Liver (tissue), 9 donors: ENCODE measurements around the gene NEIL1. TPM values are rescaled to one million over a fixed set of nuclear protein-coding genes. Genes with fewer than 3 reads are reported as not detected.
"Not testable (repeated sequence)": the region's sequence is repeated elsewhere in the genome, so short reads cannot be mapped to it uniquely, and the experiment has no call there.

ENCODE experiments used
- DNase-seq: peaks from one replicate; pipeline ENCODE4 v3.0.0-alpha.2; 2017; ENCODE audit warnings: low spot score
- H3K27ac ChIP-seq, 2 donors: one replicate each; pipeline ENCODE4 v1.7.0; 2013; ENCODE audit warnings: inconsistent platforms in 2 of 2, low read length in 2 of 2, control low read depth in 1 of 2, low read depth in 1 of 2, mild to moderate bottlenecking in 1 of 2
- H3K27me3 ChIP-seq, 4 donors: one replicate each; pipeline versions ENCODE4 v1.6.1 to v1.7.0; 2013; ENCODE audit warnings: low read length in 3 of 4, inconsistent platforms in 1 of 4, mild to moderate bottlenecking in 1 of 4, moderate library complexity in 1 of 4; ENCODE audit not compliant: control insufficient read depth in 4 of 4, insufficient read depth in 4 of 4
- H3K36me3 ChIP-seq, 4 donors: one replicate each; pipeline versions ENCODE4 v1.6.1 to v1.7.0; 2013; ENCODE audit warnings: low read length in 3 of 4, mild to moderate bottlenecking in 3 of 4, low read depth in 1 of 4, moderate library complexity in 1 of 4; ENCODE audit not compliant: control insufficient read depth in 4 of 4, insufficient read depth in 3 of 4
- H3K4me1 ChIP-seq, 4 donors: one replicate each; pipeline versions ENCODE4 v1.6.1 to v1.7.0; 2013; ENCODE audit warnings: low read length in 3 of 4, mild to moderate bottlenecking in 3 of 4, moderate library complexity in 1 of 4; ENCODE audit not compliant: control insufficient read depth in 4 of 4, insufficient read depth in 4 of 4
- H3K4me3 ChIP-seq, 3 donors: one replicate each; pipeline versions ENCODE4 v1.6.1 to v1.7.0; 2013; ENCODE audit warnings: low read length in 3 of 3, control low read depth in 1 of 3, low read depth in 1 of 3, mild to moderate bottlenecking in 1 of 3
- H3K9ac ChIP-seq, 2 donors: one replicate each; pipeline ENCODE4 v1.7.0; 2013; ENCODE audit warnings: low read length in 2 of 2, mild to moderate bottlenecking in 2 of 2, moderate library complexity in 2 of 2, control low read depth in 1 of 2, low read depth in 1 of 2
- H3K9me3 ChIP-seq, 4 donors: one replicate each; pipeline versions ENCODE4 v1.6.1 to v1.7.0; 2013; ENCODE audit warnings: low read length in 3 of 4; ENCODE audit not compliant: control insufficient read depth in 4 of 4
- EGR1 ChIP-seq, 2 donors: IDR thresholded peaks; 2 replicates each; pipeline ENCODE4 v1.6.1; 2016 to 2018; ENCODE audit warnings: antibody characterized with exemption in 2 of 2, low read depth in 2 of 2
- FOXA1 ChIP-seq: IDR thresholded peaks from 2 replicates; pipeline ENCODE4 v1.6.1; 2016; ENCODE audit warnings: antibody characterized with exemption
- FOXA2 ChIP-seq: IDR thresholded peaks from 2 replicates; pipeline ENCODE4 v1.6.1; 2016; ENCODE audit warnings: antibody characterized with exemption
- GABPA ChIP-seq, 2 donors: IDR thresholded peaks in 1 of 2; conservative IDR thresholded peaks in 1 of 2; 2 replicates each; pipeline ENCODE4 v1.6.1; 2016; ENCODE audit warnings: antibody characterized with exemption in 2 of 2, mild to moderate bottlenecking in 1 of 2, moderate library complexity in 1 of 2
- HNF4A ChIP-seq, 2 donors: conservative IDR thresholded peaks; 2 replicates each; pipeline ENCODE4 v1.6.1; 2016; ENCODE audit warnings: antibody characterized with exemption in 2 of 2, mild to moderate bottlenecking in 2 of 2
- HNF4G ChIP-seq: IDR thresholded peaks from 2 replicates; pipeline ENCODE4 v1.6.1; 2016; ENCODE audit warnings: antibody characterized with exemption
- JUND ChIP-seq, 2 donors: IDR thresholded peaks; 2 replicates each; pipeline ENCODE4 v1.6.1; 2016; ENCODE audit warnings: antibody characterized with exemption in 2 of 2
- NR2F2 ChIP-seq: IDR thresholded peaks from 2 replicates; pipeline ENCODE4 v1.6.1; 2016; ENCODE audit warnings: antibody characterized with exemption
- RXRA ChIP-seq, 2 donors: IDR thresholded peaks; 2 replicates each; pipeline ENCODE4 v1.6.1; 2017 to 2018; ENCODE audit warnings: antibody characterized with exemption in 2 of 2, mild to moderate bottlenecking in 1 of 2
- SP1 ChIP-seq: IDR thresholded peaks from 2 replicates; pipeline ENCODE4 v1.6.1; 2018; ENCODE audit warnings: antibody characterized with exemption, mild to moderate bottlenecking
- TAF1 ChIP-seq: conservative IDR thresholded peaks from 2 replicates; pipeline ENCODE4 v1.6.1; 2016; ENCODE audit warnings: antibody characterized with exemption, mild to moderate bottlenecking
- YY1 ChIP-seq: IDR thresholded peaks from 2 replicates; pipeline ENCODE4 v1.6.1; 2016; ENCODE audit warnings: antibody characterized with exemption, mild to moderate bottlenecking
- WGBS: extraction: QIAGEN DNeasy Blood & Tissue Kit; methylation state at CpG from one replicate; pipeline ENCODE4 v1.1.7; 2013; 5-methylcytosine and 5-hydroxymethylcytosine counted together
- polyA plus RNA-seq, 2 donors: library from polyadenylated mRNA; stranded (reverse) in 1 of 2; unstranded in 1 of 2; fragments of 200-250 nt in 1 of 2; fragments of >200 nt in 1 of 2; fragmentation: Nextera tagmentation in 1 of 2; extraction: Ambion mirVana in 1 of 2; gene quantifications; one replicate each; pipeline versions ENCODE4 v1.2.1 to v1.2.3, GENCODE V29; 2013 to 2015
- total RNA-seq, 2 donors: library from RNA; depleted of rRNA; stranded (reverse); fragments of >200 nt; gene quantifications; one replicate each; pipeline ENCODE4 v1.2.3, GENCODE V29; 2014
- TF ChIP-seq, protein P1 (sequence below): IDR thresholded peaks from 2 replicates; pipeline ENCODE4 v1.6.1; 2016; ENCODE audit warnings: antibody characterized with exemption
- TF ChIP-seq, protein P2 (sequence below): IDR thresholded peaks from 2 replicates; pipeline ENCODE4 v1.6.1; 2016; ENCODE audit warnings: antibody characterized with exemption, mild to moderate bottlenecking
- TF ChIP-seq, protein P3 (sequence below): IDR thresholded peaks from 2 replicates; pipeline ENCODE4 v1.6.1; 2016; ENCODE audit warnings: antibody characterized with exemption
- donor health status: healthy.
- donor health status: healthy.
- donor health status: healthy.
- donor health status: healthy.
- donor health status: healthy.

The NEIL1 gene
- total and polyA plus RNA-seq, 4 donors = 5.3 to 25.8 (median 17.5) TPM

DNA sequence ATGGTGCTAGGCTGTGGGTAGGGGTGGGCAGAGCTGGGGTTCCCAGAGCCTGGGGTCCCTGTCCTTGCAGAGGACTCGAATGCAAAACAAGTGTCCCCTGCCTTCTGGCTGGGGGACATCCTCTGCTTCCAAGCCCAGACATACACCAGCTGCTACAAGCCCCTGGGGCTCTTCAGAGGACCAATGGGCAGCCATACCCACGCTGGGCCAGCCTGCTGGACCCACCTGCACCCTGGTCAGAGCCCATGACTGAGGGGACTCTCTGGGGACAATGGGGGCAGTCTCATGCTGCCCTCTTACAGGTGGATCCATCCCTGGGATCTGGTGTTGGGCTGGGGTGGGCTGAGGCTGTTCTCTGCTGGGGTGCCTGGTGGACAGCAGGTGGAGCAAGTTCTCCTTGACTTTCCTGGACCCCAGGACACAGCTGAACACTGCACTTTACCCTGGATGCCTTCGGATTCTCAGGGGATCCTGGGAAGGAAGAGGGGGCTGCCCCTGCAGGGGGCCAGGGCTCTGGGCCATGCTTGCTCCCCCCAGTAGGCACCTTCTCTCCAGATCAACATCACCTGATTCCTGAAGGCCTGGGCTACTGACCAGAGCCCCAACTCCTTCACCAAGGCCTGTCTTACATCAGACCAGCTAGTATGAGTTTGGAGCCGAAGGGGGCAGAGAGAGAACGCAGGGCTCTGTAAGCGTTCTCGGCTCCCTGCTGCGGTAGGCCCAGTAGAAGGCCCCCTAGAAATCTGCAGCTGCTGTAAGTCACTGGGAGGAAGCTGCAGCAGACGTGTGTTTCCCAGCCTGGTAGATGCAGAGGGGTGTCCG, 18.1 kb upstream of the NEIL1 start:
- DNase-seq = no peak
- H3K27me3 ChIP-seq = no peaks in the 10 kb centered on the region
- TF ChIP-seq, protein P1, sequence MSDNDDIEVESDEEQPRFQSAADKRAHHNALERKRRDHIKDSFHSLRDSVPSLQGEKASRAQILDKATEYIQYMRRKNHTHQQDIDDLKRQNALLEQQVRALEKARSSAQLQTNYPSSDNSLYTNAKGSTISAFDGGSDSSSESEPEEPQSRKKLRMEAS = no peak
- TF ChIP-seq GABPA (IDR thresholded peaks at IDR 0.05 in 1 of 2, conservative IDR thresholded peaks at IDR 0.05 in 1 of 2) (no peak), SP1 (no peak), FOXA2 (no peak), FOXA1 (no peak), HNF4G (no peak), TAF1 (no peak), NR2F2 (no peak), RXRA (IDR thresholded peaks at IDR 0.05) (no peak)
- TF ChIP-seq, protein P2, sequence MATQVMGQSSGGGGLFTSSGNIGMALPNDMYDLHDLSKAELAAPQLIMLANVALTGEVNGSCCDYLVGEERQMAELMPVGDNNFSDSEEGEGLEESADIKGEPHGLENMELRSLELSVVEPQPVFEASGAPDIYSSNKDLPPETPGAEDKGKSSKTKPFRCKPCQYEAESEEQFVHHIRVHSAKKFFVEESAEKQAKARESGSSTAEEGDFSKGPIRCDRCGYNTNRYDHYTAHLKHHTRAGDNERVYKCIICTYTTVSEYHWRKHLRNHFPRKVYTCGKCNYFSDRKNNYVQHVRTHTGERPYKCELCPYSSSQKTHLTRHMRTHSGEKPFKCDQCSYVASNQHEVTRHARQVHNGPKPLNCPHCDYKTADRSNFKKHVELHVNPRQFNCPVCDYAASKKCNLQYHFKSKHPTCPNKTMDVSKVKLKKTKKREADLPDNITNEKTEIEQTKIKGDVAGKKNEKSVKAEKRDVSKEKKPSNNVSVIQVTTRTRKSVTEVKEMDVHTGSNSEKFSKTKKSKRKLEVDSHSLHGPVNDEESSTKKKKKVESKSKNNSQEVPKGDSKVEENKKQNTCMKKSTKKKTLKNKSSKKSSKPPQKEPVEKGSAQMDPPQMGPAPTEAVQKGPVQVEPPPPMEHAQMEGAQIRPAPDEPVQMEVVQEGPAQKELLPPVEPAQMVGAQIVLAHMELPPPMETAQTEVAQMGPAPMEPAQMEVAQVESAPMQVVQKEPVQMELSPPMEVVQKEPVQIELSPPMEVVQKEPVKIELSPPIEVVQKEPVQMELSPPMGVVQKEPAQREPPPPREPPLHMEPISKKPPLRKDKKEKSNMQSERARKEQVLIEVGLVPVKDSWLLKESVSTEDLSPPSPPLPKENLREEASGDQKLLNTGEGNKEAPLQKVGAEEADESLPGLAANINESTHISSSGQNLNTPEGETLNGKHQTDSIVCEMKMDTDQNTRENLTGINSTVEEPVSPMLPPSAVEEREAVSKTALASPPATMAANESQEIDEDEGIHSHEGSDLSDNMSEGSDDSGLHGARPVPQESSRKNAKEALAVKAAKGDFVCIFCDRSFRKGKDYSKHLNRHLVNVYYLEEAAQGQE = no peak

DNA sequence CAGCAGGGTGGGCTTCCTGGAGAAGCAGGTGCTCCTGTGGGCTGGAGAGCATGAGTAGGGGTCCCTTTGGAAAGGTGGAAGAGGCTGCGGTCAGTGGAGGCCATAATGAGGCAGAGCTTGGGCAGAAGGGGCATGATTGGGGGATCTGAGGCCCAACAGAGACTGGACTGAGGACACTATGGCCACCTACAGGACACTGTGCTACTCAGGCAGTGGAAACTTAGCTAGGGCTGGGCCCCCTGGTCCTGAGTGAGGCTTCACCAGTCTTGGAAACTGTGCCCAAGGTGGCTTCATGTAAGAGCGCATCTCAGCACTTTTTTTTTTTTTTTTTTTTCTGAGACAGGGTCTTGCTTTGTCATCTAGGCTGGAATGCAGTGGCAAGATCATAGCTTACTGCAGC, 17.3 kb upstream of the NEIL1 start:
- H3K9me3 ChIP-seq = no peaks in the 10 kb centered on the region

More for the DNA sequence above, 18.1 kb upstream of the NEIL1 start:
- Histone ChIP-seq H3K9me3 (no peaks in the 10 kb centered on the region), H3K4me1 (no peaks in the 10 kb centered on the region), H3K4me3 (no peak overlapping the region), H3K9ac (no peak overlapping the region), H3K27ac (no peak overlapping the region), H3K36me3 (no peaks in the 10 kb centered on the region)
- WGBS = 83% methylated on average over 10 of the region's 10 CpGs

DNA sequence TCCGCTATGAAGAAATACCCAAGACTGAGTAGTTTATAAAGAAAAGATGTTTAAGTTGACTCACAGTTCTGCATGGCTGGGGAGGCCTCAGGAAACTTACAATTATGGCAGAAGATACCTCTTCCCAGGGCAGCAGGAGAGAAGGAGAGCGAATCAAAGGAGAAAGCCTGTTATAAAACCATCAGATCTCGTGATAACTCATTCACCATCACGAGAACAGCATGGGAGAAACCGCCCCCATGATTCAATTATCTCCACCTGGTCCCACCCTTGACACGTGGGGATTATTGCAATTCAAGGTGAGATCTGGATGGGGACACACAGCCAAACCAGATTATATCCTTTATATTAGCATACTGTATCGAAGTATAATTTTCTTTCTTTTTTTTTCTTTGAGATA, 14.7 kb upstream of the NEIL1 start:
- H3K27me3 ChIP-seq, H3K36me3 ChIP-seq, H3K4me3 ChIP-seq, H3K9ac ChIP-seq, H3K27ac ChIP-seq, H3K9me3 ChIP-seq, DNase-seq: not testable (repeated sequence)
- 76% methylated on average over 7 of the region's 7 CpGs for WGBS
- H3K4me1 ChIP-seq = peaks cover 0 to 18% (median 15%) of the 10 kb centered on the region in 4 donors

More for the DNA sequence above, 17.3 kb upstream of the NEIL1 start:
- Histone ChIP-seq H3K27me3 (no peaks in the 10 kb centered on the region), H3K9ac (no peak overlapping the region), H3K4me3 (no peak overlapping the region), H3K27ac (no peak overlapping the region), H3K4me1 (no peaks in the 10 kb centered on the region), H3K36me3 (no peaks in the 10 kb centered on the region)
- 99% methylated on average over 2 of the region's 2 CpGs for WGBS
- no peak for DNase-seq
- TF ChIP-seq, protein P1 = no peak
- TF ChIP-seq YY1 = no peak
- no peak for TF ChIP-seq TAF1
- TF ChIP-seq EGR1 (IDR thresholded peaks at IDR 0.05; ENCODE audit: low read depth in 2 of 2) = no peak
- no peak for TF ChIP-seq RXRA (IDR thresholded peaks at IDR 0.05)
- no peak for TF ChIP-seq JUND (IDR thresholded peaks at IDR 0.05)
- TF ChIP-seq, protein P3, sequence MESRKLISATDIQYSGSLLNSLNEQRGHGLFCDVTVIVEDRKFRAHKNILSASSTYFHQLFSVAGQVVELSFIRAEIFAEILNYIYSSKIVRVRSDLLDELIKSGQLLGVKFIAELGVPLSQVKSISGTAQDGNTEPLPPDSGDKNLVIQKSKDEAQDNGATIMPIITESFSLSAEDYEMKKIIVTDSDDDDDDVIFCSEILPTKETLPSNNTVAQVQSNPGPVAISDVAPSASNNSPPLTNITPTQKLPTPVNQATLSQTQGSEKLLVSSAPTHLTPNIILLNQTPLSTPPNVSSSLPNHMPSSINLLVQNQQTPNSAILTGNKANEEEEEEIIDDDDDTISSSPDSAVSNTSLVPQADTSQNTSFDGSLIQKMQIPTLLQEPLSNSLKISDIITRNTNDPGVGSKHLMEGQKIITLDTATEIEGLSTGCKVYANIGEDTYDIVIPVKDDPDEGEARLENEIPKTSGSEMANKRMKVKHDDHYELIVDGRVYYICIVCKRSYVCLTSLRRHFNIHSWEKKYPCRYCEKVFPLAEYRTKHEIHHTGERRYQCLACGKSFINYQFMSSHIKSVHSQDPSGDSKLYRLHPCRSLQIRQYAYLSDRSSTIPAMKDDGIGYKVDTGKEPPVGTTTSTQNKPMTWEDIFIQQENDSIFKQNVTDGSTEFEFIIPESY = no peak
- no peak for TF ChIP-seq HNF4A (conservative IDR thresholded peaks at IDR 0.05)
- TF ChIP-seq GABPA (IDR thresholded peaks at IDR 0.05 in 1 of 2, conservative IDR thresholded peaks at IDR 0.05 in 1 of 2) = no peak

DNA sequence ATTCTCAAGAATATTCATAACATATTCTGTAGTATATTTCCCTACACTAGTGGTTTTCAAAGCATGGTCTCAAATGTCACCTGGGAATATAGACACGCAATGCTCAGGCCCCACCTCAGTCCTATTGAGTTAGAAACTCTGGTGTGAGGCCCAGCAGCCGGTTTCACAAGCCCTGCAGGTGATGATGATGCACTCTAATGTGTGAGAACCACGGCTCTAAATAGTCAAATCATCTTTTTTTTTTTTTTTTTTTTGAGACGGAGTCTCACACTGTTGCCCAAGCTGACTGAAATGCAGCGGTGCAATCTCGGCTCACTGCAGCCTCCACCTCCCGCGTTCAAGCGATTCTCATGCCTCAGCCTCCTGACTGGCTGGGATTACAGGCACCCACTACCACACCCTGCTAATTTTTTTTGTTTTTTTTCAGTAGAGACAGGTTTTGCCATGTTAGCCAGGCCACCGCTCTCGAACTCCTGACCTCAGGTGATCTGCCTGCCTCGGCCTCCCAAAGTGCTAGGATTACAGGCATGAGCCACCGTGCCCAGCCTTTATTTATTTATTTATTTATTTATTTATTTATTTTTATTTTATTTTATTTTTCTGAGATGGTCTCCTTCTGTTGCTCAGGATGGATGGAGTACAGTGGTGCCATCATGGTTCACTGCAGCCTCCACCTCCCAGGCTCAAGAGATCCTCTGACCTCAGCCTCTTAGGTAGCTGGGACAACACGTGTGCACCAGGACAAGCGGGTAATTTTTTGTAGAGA, 13.0 kb upstream of the NEIL1 start:
- not testable (repeated sequence) for H3K9me3 ChIP-seq, H3K27ac ChIP-seq, H3K27me3 ChIP-seq, H3K36me3 ChIP-seq, DNase-seq, H3K9ac ChIP-seq, H3K4me3 ChIP-seq
- 94% methylated on average over 15 of the region's 15 CpGs for WGBS
- peaks cover 0 to 18% (median 15%) of the 10 kb centered on the region in 4 donors for H3K4me1 ChIP-seq
